ENCODE measurements around the gene MFSD6.

- TF ChIP-seq CEBPB (IDR thresholded peaks at IDR 0.05; ENCODE audit: low read depth, low read length) = no peak
- no peak for TF ChIP-seq RAD21 (IDR thresholded peaks at IDR 0.05 in 1 of 2, conservative IDR thresholded peaks at IDR 0.05 in 1 of 2; ENCODE audit: low read depth in 2 of 2, low read length in 2 of 2)
- TF ChIP-seq POLR2A (IDR thresholded peaks at IDR 0.05; ENCODE audit: control extremely low read depth in 1 of 2, low read depth in 2 of 2, low read length in 2 of 2) = no peak
- TF ChIP-seq SIN3A (conservative IDR thresholded peaks at IDR 0.05 in 1 of 2, IDR thresholded peaks at IDR 0.05 in 1 of 2; ENCODE audit: low read depth in 1 of 2, low read length in 2 of 2) = no peak
- TF ChIP-seq TAF1 (IDR thresholded peaks at IDR 0.05; ENCODE audit: low read depth, low read length) = no peak
- no peak for TF ChIP-seq EGR1 (IDR thresholded peaks at IDR 0.05; ENCODE audit: borderline replicate concordance, low read depth, low read length)
- TF ChIP-seq EP300 (IDR thresholded peaks at IDR 0.05; ENCODE audit: borderline replicate concordance in 1 of 2, low read depth in 2 of 2, low read length in 2 of 2) = no peak
Measured at GRCh38 chr2:190519975-190520767, 112.0 kb downstream of the MFSD6 start.
